SK-N-DZ (cell line): Measurements from ENCODE around the gene TM7SF2. TPM values are rescaled to one million over a fixed set of nuclear protein-coding genes. Genes with fewer than 3 reads are reported as not detected.
A peak's percentile ranks its signal among the peaks of the same experiment; 100 is the strongest.

Source experiments
- DNase-seq: peaks from one replicate; pipeline ENCODE4 v3.0.0-alpha.2; 2015; ENCODE audit warnings: low spot score
- polyA plus RNA-seq, 2 experiments: library from polyadenylated mRNA; depleted of rRNA; stranded (reverse); fragments of >200 nt; gene quantifications; 2 replicates each; pipeline ENCODE4 v1.2.3, GENCODE V29; 2014

TM7SF2 gene
- 34.3 and 35.1 TPM in 2 replicates for polyA plus RNA-seq (2014; cell fraction: cytosol; rRNA removed)
- 130 and 162 TPM in 2 replicates for polyA plus RNA-seq (2014; cell fraction: nucleus; rRNA removed)

DNA sequence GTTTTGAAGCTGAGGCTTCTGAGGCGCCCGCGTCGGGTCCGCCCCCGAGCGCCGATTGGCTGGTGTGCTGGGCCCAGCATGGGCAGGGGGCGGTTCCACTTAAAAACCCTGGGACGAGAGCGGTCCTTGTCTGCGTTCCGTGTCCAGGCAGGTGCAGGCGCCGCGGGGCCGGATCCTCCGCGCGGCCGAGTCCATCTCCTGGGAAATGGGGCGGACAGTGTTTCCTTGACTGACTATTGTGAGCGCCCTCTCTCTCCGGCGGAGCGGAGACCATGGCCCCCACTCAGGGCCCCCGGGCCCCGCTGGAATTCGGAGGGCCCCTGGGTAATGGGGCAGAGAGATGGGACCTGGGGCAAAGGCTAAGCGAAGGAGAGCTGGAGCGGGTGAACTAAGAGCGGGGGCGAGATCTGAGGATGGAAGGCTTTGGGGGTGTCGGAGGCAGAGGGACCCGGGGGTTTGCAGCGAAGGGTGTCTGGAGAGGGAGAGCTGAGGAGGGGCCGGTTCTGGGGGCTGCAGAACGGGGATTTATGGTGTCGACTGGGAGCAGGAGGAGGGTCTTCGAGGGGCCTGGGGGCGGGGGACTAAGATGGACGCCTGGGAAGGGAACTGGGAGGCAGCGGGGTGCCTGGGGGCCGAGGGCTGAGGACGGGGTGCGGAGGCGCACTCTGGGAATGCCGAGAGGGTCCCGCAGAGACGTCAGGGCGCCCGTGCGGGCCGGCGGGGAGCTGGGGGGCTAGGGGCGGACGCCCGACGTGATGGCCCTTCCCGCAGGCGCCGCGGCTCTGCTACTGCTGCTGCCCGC lies at the start of gene TM7SF2:
TM7SF2 (plus strand) TSS at position 129 of the 802 bp plus-strand sequence; CDS start at position 273, 144 bp downstream.
- peak; percentile 96 for DNase-seq

DNA sequence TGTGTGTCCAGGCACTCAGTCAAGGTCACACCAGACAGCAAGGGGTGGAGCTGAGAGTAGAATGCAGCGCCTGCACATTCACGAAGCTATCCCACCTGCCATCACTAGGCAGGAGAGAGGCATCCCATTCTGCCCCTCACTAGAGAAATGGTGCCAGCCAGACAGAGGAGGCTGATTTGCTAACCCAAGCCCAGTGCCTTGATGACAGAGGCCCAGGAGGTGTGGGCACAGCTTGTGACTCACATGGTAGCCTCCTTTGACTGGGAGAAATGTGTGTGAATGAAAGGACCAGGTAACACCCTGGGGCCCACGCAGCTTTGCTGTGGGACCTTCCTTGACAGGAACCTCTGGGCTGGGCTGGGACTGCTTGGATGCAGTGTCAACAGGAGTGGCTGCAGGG lies 48.1 kb upstream of the TM7SF2 start:
- DNase-seq: no peak

DNA sequence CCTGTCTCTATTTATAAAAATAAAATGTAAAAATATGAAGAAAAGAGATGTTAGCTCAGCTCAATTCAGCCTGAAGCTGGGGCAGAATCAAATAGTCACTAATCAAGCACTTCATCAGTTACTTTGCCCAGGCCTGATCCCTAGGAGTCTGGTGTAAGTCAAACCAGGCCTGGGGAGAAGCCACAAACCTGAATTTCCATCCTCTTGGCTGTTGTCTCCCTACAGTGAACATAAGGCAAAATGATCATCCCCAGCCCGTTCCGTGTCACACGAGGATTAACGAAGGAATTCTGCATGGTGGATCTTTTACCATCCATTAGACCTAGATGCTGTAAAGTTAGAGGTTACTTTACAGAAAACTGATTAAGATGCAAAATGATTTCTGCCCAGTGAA lies 46.8 kb upstream of the TM7SF2 start:
- DNase-seq: peak; percentile 82

DNA sequence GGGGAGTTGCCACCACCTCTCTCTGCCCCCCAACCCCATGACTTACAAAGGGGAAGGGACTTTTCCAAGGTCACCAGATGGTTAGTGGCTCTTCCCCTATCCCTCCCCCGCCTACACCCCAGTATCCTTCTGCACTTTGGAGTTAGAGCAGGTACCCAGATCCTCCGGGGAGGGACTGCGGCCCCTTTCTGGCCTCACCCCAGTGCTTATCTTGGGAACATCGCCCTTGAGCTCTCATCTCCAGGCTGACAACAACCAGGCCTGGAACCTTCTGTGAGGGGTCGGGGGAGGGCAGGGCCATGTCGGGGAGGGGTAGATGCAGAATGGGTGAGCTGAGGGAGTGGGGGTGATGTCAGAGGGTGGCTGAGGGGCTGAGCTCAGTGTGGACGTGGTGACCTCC lies 45.8 kb upstream of the TM7SF2 start:
- peak; percentile 77 for DNase-seq

DNA sequence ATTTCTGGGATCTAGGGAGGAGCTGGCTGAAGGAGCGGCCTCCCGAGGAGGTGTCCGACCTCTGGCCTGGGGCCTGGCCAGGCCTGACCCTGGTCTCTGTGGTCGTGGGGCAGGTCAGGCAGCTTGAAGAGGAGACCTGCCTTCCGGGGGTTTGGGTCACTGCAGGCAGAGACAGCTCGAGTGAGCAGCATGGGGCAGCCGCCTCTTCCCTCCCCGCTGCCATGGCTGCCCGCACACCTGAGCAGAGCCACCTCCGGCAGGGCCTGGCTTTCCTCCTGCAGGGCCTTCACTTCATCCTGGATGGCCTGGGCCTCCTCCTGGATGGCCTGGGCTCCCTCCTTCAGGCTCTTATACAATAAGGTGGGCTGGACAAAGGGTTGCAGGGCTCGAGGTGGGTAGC lies 45.4 kb upstream of the TM7SF2 start:
- DNase-seq: no peak

DNA sequence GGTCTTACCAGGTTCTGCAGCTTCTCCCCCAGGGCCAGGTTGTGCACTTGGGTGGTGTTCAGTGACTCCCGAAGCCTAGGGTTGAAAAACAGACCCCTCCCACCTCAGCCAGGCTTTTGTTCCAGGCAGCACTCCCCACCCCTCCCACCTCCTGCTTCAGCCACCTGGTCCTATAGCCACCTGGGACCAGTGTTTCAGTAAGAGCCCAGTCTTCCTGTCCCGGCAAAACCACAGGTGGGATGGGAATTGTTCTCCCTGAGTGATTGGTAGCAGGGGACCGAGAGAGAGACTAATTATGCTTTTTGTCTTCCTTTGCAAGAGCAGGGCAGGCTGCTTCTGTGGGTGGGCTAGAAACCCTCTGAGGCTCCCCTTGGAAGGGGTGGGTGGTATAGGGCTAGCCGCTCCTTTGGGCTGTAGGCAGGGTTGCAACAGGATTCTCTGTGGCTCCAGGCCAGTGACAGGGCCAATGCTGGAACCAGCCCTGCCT lies 44.8 kb upstream of the TM7SF2 start:
- peak; percentile 51 for DNase-seq

DNA sequence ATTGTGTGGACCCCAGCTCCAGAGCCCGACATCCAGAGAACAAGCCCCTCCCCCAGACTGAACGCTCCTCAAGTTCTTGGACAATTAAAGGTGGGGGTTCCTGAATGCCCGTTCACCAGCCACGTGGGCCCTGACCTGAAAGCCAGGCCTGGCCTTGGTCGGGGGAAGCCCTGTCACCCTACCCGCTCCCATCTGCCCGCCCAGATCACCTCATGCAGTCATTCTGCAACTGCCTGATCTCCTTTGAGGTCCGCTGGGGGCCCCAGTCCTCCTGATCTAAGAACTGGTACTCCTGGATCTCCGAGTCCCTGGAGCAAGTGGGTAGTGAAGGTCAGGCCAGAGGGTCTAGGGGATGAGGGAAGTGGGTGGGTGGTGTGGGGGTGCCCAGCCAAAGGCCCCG lies 44.2 kb upstream of the TM7SF2 start:
- no peak for DNase-seq

DNA sequence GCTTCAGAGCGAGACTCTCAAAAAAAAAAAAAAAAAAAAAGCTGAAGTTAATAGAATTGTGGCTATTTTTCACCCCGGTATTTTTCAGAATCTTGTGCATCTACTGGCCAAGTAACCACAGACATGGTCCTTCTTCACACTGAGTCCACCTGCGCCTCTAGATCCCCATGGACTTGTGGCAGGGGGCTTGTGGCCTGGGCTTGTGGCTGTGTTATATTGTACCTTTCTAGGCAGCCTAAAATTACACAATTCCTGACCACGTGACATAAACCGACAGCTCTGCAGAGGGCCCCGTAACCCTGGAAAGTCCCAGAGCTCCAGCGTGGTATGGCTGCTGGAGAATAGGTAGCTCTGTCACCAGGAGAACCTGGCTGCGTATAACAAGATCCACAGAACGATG lies 42.5 kb upstream of the TM7SF2 start:
- no peak for DNase-seq

DNA sequence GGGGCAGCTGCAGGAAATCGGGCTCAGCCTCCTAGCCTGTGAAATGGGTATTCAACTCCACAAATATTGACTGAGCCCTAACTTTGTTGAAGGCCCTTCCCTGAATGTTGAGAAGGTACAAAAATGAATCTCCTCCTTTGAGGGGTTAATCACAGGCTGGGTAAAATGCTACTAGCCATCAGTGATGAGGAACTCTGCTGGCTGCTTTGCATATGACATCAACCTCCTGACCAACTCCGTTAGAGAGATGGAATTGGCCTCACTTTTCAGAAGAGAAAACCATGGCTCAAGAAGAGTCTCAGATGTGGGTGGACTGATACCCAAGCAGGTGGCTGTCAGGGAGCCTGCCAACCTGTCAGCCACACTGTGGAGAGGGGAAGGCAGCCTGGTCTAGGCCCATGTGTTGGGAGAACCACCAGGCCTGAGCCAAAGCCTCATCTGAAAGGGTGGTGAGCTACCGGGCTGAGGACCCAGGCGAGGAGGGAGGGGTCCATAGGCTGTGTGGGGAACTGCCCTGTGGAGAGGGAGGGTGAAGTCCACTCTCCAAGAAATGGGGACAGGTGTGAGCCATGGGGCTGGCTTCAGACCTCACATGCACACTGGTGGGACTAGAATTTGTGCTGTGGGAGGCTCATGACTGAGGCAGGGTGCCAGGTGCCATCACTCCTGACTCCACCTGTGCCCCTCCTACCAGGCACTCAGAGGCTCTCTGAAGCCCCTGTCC lies 39.6 kb upstream of the TM7SF2 start:
- no peak for DNase-seq

DNA sequence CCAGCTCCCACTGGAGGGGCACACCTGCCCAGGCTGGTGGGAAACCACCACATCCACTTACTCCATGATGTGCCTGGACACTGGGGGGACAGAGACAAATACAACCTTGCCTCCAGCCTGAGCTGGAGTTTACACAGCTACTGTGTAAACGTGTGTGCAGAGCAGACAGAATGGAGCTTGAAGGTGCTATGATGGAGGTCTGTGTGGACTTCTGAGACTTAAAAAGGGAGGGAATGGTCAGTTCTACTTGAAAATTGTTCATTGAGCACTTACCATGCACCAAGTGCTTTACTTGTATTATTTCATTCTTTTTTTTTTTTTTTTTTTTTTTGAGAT lies 39.1 kb upstream of the TM7SF2 start:
- no peak for DNase-seq

DNA sequence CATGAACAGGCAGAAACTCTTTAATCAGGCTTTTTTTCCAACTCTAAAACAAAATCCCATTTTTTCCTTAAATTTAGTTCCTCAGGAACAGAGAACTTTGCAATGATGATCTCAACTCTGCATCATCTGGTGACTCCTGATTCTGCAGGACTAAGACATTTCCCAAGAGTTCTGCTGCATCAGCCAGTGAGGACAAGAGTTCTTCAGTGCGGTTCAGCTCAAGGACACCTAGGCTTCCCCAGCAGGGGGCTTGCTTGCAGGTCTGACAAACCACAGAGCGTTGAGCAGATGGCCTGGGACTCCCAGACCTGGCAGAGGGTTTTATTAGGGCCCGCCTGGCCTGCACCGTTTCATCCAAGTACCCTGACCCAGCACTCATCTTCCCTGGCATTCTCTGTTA lies 34.2 kb upstream of the TM7SF2 start:
- DNase-seq: peak; percentile 58

DNA sequence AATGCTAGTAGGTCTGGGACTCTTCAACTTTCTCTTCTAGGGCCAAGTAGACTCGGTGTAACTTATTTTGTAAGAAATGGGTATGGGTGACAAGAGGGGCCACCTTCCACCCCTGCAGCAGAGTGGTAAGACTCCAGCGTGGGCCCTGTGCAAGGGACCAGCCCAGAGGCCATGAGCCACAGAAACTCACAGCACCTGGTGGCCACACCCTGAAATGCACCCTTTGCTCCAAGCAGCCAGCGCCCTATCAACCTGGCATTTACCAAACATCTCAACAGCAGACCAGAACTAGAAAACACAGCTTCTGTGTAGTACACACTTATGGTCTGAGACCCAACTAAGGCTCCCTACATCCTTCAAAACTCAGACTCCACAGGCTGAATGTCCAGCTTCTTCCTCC lies 33.5 kb upstream of the TM7SF2 start:
- DNase-seq: peak; percentile 60

DNA sequence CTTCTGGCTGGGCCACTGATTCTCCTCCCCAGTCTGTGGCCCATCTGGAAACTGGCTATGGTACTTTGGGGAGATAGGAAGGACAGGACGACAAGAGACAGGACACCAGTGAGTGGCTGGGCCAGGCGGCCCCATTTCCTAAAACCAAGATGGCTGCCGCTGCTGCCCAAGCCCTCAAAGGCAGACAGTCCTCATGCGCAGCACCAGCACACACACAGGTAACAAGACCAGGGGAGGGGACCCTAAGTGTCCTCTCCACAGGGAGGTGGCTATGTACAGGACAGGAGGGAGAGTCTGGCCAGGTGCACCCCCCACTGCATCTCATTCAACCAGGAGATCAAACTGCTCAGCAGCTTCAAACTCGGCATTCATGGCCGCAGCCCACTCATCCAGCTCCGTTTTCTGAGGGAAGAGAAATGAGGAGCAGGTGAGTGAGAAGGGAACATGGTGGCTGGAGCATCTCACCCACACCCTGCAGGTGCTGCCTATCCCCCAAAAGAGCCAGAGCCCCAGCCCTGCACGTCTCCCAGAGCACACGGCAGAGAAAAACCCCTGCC lies 32.8 kb upstream of the TM7SF2 start:
- no peak for DNase-seq

DNA sequence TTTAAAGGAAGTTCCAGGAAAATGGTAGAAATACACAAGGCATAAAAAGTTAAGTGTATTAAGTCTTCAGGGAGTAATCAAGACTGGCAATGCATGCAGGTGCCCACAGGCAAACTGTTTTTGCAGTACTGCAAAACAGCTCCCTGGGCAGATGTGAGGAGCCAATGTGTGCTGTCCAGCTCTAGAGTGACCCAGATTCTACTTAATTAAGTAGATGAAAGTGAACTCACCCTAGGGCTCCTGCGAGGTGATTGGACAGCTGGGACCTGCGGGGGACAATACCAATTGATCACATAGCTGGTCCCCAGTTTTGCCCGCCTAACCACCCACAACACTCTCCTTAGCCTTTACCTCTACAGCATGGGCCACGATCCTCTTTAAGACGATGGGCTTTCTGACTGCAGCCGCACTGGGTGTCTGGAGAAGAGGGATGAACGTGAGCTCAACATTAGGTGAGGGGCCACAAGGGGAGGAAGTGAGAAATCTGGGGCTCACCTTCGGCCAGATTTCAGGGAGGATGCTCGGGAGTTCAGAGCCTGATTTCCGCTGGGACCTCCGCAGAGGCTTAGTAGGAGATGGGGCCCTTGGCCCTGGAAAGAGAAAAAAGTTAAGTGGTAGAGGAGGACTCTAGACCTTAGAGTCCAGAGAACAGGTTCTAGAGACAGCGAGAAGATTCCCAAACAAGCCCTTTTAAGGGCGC lies 28.4 kb upstream of the TM7SF2 start:
- DNase-seq: no peak

DNA sequence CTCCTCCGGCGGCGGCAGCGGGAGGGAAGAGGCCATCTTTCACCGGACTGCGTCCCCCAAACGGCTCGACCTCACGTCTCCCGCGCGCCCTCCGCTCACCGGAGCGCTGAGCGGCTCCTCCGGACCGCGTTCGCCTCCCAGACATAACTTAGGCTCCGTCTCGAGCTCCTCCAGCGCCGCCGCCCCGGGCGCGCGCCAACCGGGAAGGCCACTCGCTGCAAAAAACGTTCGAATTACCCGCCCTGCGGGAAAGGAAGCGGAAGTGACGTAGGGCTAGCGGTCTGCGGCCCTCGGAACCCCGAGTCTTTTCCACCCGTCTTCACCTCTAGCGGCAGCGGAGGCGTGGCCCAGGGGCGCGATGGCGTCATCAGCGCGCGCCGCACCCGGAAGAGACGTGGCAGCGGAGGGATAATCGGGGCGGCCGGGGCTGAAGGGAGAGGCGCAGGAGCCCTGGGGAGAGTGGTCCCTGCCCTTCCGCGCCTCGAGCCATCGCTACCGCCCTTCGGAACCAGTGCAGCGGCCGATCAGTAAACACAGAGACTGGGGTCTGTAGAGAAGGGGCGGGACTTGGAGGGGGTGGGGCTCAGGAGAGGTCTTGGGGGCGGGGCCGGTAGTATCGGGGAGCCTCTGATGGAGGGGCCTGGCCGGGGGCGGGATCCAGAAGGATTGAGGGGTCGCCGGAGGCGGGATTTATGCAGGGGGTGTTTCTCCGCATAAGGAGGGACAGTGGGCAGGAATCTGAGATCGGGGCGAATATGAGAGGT lies 27.7 kb upstream of the TM7SF2 start, which contains the start of the genes CDCA5 and ZFPL1:
CDCA5 (minus strand) TSS at position 207 of the 764 bp plus-strand sequence; CDS start at position 145, 62 bp downstream.
ZFPL1 (plus strand) TSS at position 389 of the 764 bp plus-strand sequence. CDS start 477 bp downstream, outside the sequence.
- DNase-seq: peak; percentile 95

DNA sequence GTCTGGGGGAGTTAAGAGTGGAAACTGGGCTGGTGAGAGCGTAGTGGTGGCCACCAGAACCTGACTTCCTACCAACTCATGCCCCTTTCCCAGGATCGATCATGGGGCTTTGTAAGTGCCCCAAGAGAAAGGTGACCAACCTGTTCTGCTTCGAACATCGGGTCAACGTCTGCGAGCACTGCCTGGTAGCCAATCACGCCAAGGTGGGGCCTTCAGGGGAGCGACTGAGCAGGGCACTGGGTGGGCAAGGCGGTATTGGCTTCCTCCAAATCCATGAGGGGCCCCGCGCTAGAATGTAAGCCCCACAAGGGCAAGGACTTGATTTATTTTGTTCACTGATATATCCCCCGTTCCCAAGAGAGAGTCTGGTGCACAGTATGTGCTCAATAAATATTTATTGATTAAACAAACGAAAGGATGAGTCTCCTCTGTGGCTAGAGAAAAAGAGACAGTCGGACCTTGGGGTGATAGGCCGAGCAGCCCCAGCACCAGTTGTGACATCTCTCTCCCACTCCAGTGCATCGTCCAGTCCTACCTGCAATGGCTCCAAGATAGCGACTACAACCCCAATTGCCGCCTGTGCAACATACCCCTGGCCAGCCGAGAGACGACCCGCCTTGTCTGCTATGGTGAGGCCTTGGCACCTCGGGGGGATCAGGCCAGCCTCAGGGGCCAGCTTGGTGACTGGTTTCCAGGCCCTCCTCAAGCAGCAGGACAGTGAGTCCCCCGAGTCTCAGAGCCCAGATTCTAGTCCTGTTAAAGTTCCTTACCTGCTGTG lies 26.9 kb upstream of the TM7SF2 start:
- no peak for DNase-seq

DNA sequence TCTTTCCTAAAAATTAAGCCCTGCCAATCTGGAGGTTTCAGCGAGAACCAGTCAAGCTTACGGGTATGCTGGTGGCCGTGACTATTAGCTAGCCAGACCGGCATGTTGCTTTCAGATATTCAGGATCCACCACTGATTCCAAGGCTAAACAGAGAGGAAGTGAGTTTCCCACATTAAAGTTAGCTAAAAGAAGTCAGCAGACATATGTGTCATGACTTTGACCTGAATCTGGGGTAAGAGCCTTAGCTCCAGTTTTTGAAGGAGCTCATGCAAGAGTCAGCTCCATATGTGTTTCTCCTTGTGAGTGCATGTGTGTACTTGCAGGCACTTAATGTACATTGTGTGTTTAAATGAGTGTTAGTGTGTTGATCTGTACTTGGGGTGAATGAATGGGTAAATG lies 26.2 kb upstream of the TM7SF2 start:
- DNase-seq: no peak

DNA sequence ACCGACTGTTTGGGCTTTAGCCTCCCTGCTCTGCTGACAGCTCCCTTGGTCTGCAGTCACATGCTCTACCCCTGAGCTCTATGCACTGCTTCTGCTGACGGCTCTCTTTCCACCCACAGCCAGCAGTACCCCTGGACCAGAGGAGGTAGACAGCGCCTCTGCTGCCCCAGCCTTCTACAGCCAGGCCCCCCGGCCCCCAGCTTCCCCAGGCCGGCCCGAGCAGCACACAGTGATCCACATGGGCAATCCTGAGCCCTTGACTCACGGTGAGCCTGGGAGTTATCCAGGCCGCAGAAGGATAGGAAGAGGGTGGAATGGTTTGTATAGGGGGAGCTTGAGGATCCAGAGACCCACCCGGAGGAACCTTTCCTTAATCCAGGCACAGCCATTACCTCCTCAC lies 24.9 kb upstream of the TM7SF2 start:
- no peak for DNase-seq

DNA sequence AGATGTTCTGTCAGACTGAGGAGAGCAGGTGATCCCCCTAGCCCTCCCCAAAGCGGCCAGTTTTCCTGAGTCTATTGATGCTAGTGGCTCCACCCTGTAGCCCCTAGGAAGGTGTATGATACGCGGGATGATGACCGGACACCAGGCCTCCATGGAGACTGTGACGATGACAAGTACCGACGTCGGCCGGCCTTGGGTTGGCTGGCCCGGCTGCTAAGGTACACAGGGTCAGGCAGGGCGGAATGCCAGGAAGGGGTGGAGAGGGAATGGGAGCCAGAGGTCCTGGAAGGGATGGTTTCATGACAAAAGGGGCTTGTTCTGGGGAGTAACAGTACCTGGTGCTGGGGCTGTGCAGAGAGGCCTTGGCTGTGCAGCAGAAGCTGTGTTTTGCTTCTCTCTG lies 24.5 kb upstream of the TM7SF2 start:
- DNase-seq: no peak

DNA sequence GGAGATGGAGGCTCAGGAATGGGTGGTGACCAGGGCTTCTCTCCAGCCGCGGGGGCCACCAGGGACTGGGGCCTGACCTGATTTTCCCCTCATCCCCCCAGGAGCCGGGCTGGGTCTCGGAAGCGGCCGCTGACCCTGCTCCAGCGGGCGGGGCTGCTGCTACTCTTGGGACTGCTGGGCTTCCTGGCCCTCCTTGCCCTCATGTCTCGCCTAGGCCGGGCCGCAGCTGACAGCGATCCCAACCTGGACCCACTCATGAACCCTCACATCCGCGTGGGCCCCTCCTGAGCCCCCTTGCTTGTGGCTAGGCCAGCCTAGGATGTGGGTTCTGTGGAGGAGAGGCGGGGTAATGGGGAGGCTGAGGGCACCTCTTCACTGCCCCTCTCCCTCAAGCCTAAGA lies 23.8 kb upstream of the TM7SF2 start:
- no peak for DNase-seq
